Testis (tissue), 3 donors: Measurements from ENCODE around the gene C5orf63. TPM values are rescaled to one million over a fixed set of nuclear protein-coding genes. Genes with fewer than 3 reads are reported as not detected.
"Not testable (repeated sequence)": the region's sequence is repeated elsewhere in the genome, so short reads cannot be mapped to it uniquely, and the experiment has no call there.

ENCODE experiments used
- DNase-seq: peaks from one replicate; pipeline ENCODE4 v3.0.0-alpha.2; 2019
- H3K27ac ChIP-seq, 2 donors: fragments of 200-600 bp; sonication (generic); one replicate each; pipeline ENCODE4 v1.5.1; 2019
- H3K27me3 ChIP-seq: fragments of 200-600 bp; sonication (generic); one replicate; pipeline ENCODE4 v1.5.1; 2019
- H3K36me3 ChIP-seq: fragments of 200-600 bp; sonication (generic); one replicate; pipeline ENCODE4 v1.5.1; 2017; ENCODE audit warnings: low read depth; ENCODE audit errors: missing control alignments
- H3K4me1 ChIP-seq: fragments of 200-600 bp; sonication (generic); one replicate; pipeline ENCODE4 v1.5.1; 2019
- H3K4me3 ChIP-seq, 2 donors: fragments of 200-600 bp; sonication (generic); one replicate each; pipeline ENCODE4 v1.5.1; 2017 to 2019
- H3K9me3 ChIP-seq: fragments of 200-600 bp; sonication (generic); one replicate; pipeline ENCODE4 v1.5.1; 2017
- CTCF ChIP-seq, 3 experiments: fragments of 450-650 bp in 2 of 3; fragments of 200-600 bp in 1 of 3; sonication (generic) in 1 of 3; IDR thresholded peaks; one replicate each; pipeline ENCODE4 v1.5.1; 2016 to 2019; ENCODE audit warnings: antibody characterized with exemption in 3 of 3, mild to moderate bottlenecking in 2 of 3, moderate library complexity in 1 of 3
- POLR2A ChIP-seq: fragments of 450-650 bp; IDR thresholded peaks from one replicate; pipeline ENCODE4 v1.6.1; 2017; ENCODE audit warnings: antibody characterized with exemption, mild to moderate bottlenecking, moderate library complexity
- WGBS, 2 donors: methylation state at CpG; one replicate each; pipeline ENCODE4 v1.1.5; 2018; 5-methylcytosine and 5-hydroxymethylcytosine counted together
- intact Hi-C: fragments of 100-400 bp; cut with DNase I; formaldehyde crosslinking; loops from one replicate; pipeline ENCODE4 v1.15.1; 2023; ENCODE audit warnings: low total_unique reads
- polyA plus RNA-seq: library from polyadenylated mRNA; stranded (reverse); fragments of 350-450 nt; fragmentation: Illumina TruSeq; extraction: RNeasy Lipid Tissue Mini Kit (QIAGEN cat#74804); gene quantifications from one replicate; pipeline ENCODE4 v1.2.3, GENCODE V29; 2014; ENCODE audit warnings: low read depth, low replicate concordance; ENCODE audit not compliant: insufficient read depth
- total RNA-seq, 2 donors: library from RNA; depleted of rRNA; stranded (reverse); fragments of >200 nt; gene quantifications; one replicate each; pipeline ENCODE4 v1.2.3, GENCODE V29; 2016

Gene C5orf63
- total and polyA plus RNA-seq, 3 donors from 2014 or later, result 17.8 to 27.4 (median 18.9) TPM

- Histone ChIP-seq H3K36me3 (no peaks in the 10 kb centered on the region), H3K9me3 (no peaks in the 10 kb centered on the region), H3K4me1 (no peaks in the 10 kb centered on the region), H3K27ac (no peak overlapping the region), H3K4me3 (no peak overlapping the region), H3K27me3 (no peaks in the 10 kb centered on the region)
- intact Hi-C loops, result no loop called here
- TF ChIP-seq POLR2A (no peak), CTCF (IDR thresholded peaks at IDR 0.05) (no peak)
- 47 to 94% methylated on average over 1 of the region's 1 CpG for WGBS, 2 donors
- DNase-seq, result no peak
These were observed 53.4 kb downstream of the C5orf63 start for GRCh38 chr5:127019928-127020327.

GRCh38 chr5:127016722-127017121, 56.6 kb downstream of the C5orf63 start:
- H3K36me3 ChIP-seq, H3K9me3 ChIP-seq, H3K27ac ChIP-seq, H3K4me1 ChIP-seq, H3K27me3 ChIP-seq, H3K4me3 ChIP-seq, DNase-seq, intact Hi-C loops: not testable (repeated sequence)
- 95 to 96% methylated on average over 4 of the region's 4 CpGs for WGBS, 2 donors

GRCh38 chr5:127015716-127016115, 57.6 kb downstream of the C5orf63 start:
- TF ChIP-seq CTCF (IDR thresholded peaks at IDR 0.05), result no peak
- TF ChIP-seq POLR2A, result no peak
- H3K4me1 ChIP-seq, result peaks cover 7% of the 10 kb centered on the region
- no peak for DNase-seq
- 81 to 89% methylated on average over 4 of the region's 4 CpGs for WGBS, 2 donors
- H3K27me3 ChIP-seq, result no peaks in the 10 kb centered on the region
- no peaks in the 10 kb centered on the region for H3K36me3 ChIP-seq
- no peaks in the 10 kb centered on the region for H3K9me3 ChIP-seq
- H3K27ac ChIP-seq, result no peak overlapping the region
- intact Hi-C loops, result no loop called here
- H3K4me3 ChIP-seq, result no peak overlapping the region

GRCh38 chr5:127014573-127014972, 58.7 kb downstream of the C5orf63 start:
- DNase-seq, result no peak
- intact Hi-C loops, result no loop called here

GRCh38 chr5:127013407-127013806, 59.9 kb downstream of the C5orf63 start:
- no peaks in the 10 kb centered on the region for H3K9me3 ChIP-seq
- no peak for DNase-seq
- WGBS, 2 donors, result 72 to 92% methylated on average over 2 of the region's 2 CpGs
- peaks cover 7% of the 10 kb centered on the region for H3K4me1 ChIP-seq
- H3K4me3 ChIP-seq, result no peak overlapping the region
- no peaks in the 10 kb centered on the region for H3K27me3 ChIP-seq
- intact Hi-C loops, result no loop called here
- no peak overlapping the region for H3K27ac ChIP-seq
- TF ChIP-seq POLR2A (no peak), CTCF (IDR thresholded peaks at IDR 0.05) (no peak)
- H3K36me3 ChIP-seq, result no peaks in the 10 kb centered on the region

More at GRCh38 chr5:127014573-127014972, 58.7 kb downstream of the C5orf63 start:
- no peaks in the 10 kb centered on the region for H3K36me3 ChIP-seq
- no peaks in the 10 kb centered on the region for H3K27me3 ChIP-seq
- peaks cover 7% of the 10 kb centered on the region for H3K4me1 ChIP-seq
- no peak overlapping the region for H3K4me3 ChIP-seq
- 74 to 96% methylated on average over 1 of the region's 1 CpG for WGBS, 2 donors
- no peak overlapping the region for H3K27ac ChIP-seq
- no peaks in the 10 kb centered on the region for H3K9me3 ChIP-seq
- TF ChIP-seq POLR2A, result no peak
- no peak for TF ChIP-seq CTCF (IDR thresholded peaks at IDR 0.05)
